Hepatocyte (in vitro differentiated cells): ENCODE results near the gene C6orf89.

ENCODE experiments used
- CTCF ChIP-seq: fragments of 200-600 bp; sonication (generic); IDR thresholded peaks from 2 replicates; pipeline ENCODE4 v1.5.1; 2016; ENCODE audit warnings: antibody characterized with exemption, mild to moderate bottlenecking; ENCODE audit not compliant: poor library complexity
- EZH2 ChIP-seq: fragments of 200-600 bp; sonication (generic); IDR thresholded peaks from 2 replicates; pipeline ENCODE4 v1.6.1; 2016; ENCODE audit warnings: antibody characterized with exemption, mild to moderate bottlenecking, borderline replicate concordance
- EZH2phosphoT487 ChIP-seq: fragments of 200-600 bp; sonication (generic); IDR thresholded peaks from one replicate; pipeline ENCODE4 v1.6.1; 2018; ENCODE audit warnings: antibody characterized with exemption, mild to moderate bottlenecking, low read depth, moderate library complexity; ENCODE audit not compliant: unreplicated experiment, severe bottlenecking

GRCh38 chr6:36858407-36858981 is 27.3 kb upstream of the C6orf89 start:
- TF ChIP-seq CTCF (no peak), EZH2phosphoT487 (no peak), EZH2 (no peak)
